Measurements from ENCODE around the gene WDR89.

The WDR89 gene

GRCh38 chr14:63641473-63642228, at the start of gene WDR89:
TSS of gene WDR89 (minus strand) at chr14:63641871. CDS start at chr14:63599942, 41,929 bp downstream.
- peak within 1 kb of the TSS; percentile 62 to 79 (median 68) for H3K4me3 ChIP-seq
- peak within 1 kb of the TSS; percentile 82 to 93 (median 88) for H3K9ac ChIP-seq
- peak within 1 kb of the TSS; percentile 75 to 92 (median 85) for H3K4me2 ChIP-seq
- peaks cover 14 to 33% (median 26%) of the 10 kb centered on the region in 10 experiments; a peak in 19 of 20 replicates for H3K4me1 ChIP-seq
- H3K36me3 ChIP-seq = peaks cover 0 to 37% (median 30%) of the 10 kb centered on the region in 11 experiments; a peak in 18 of 22 replicates
- TF ChIP-seq Cebpa-rat (IDR thresholded peaks at IDR 0.05) = no peak
- peak within 1 kb of the TSS; percentile 82 to 97 (median 90) for H3K27ac ChIP-seq
- no peaks in the 10 kb centered on the region; a peak in 2 of 22 replicates for H4K20me1 ChIP-seq
- peaks cover 6 to 18% (median 16%) of the 10 kb centered on the region in 11 experiments; a peak in 20 of 22 replicates for H3K9me3 ChIP-seq (replicated peaks in 1 of 11)
- no peaks in the 10 kb centered on the region for H3K27me3 ChIP-seq

GRCh38 chr14:63689132-63689531, 47.5 kb upstream of the WDR89 start:
- no peak overlapping the region for H3K27ac ChIP-seq
- no peaks in the 10 kb centered on the region for H3K27me3 ChIP-seq
- no peaks in the 10 kb centered on the region for H3K9me3 ChIP-seq (replicated peaks in 1 of 11)
- H3K4me3 ChIP-seq = no peak overlapping the region
- H3K4me2 ChIP-seq = no peak overlapping the region
- H3K36me3 ChIP-seq = peaks cover 11 to 56% (median 18%) of the 10 kb centered on the region in 11 experiments; a peak in 18 of 22 replicates
- no peaks in the 10 kb centered on the region for H4K20me1 ChIP-seq
- TF ChIP-seq Cebpa-rat (IDR thresholded peaks at IDR 0.05) = no peak
- peaks cover 0 to 4% (median 0%) of the 10 kb centered on the region in 10 experiments; a peak in 1 of 20 replicates for H3K4me1 ChIP-seq
- no peak overlapping the region for H3K9ac ChIP-seq

GRCh38 chr14:63686926-63687325, 45.3 kb upstream of the WDR89 start:
- Histone ChIP-seq H3K4me2 (no peak overlapping the region), H4K20me1 (no peaks in the 10 kb centered on the region), H3K9ac (no peak overlapping the region), H3K27me3 (no peaks in the 10 kb centered on the region), H3K4me3 (no peak overlapping the region), H3K27ac (no peak overlapping the region), H3K4me1 (no peaks in the 10 kb centered on the region), H3K36me3 (peaks cover 0 to 53% (median 8%) of the 10 kb centered on the region in 11 experiments; a peak in 11 of 22 replicates), H3K9me3 (replicated peaks in 1 of 11) (no peaks in the 10 kb centered on the region)
- TF ChIP-seq Cebpa-rat (IDR thresholded peaks at IDR 0.05) = no peak

- no peaks in the 10 kb centered on the region for H4K20me1 ChIP-seq
- H3K9me3 ChIP-seq (replicated peaks in 1 of 11) = no peaks in the 10 kb centered on the region
- H3K27ac ChIP-seq = no peak overlapping the region
- no peak overlapping the region for H3K4me2 ChIP-seq
- peaks cover 0 to 52% (median 8%) of the 10 kb centered on the region in 11 experiments; a peak in 12 of 22 replicates for H3K36me3 ChIP-seq
- no peaks in the 10 kb centered on the region for H3K27me3 ChIP-seq
- no peak overlapping the region for H3K4me3 ChIP-seq
- no peak overlapping the region for H3K9ac ChIP-seq
- no peaks in the 10 kb centered on the region for H3K4me1 ChIP-seq
- TF ChIP-seq Cebpa-rat (IDR thresholded peaks at IDR 0.05) = peak in 1 of 11 experiments; percentile 30; a peak in 1 of 22 replicates
Observed at GRCh38 chr14:63685401-63685800, 43.7 kb upstream of the WDR89 start.

GRCh38 chr14:63682727-63683593, 41.3 kb upstream of the WDR89 start:
- Histone ChIP-seq H3K9me3 (replicated peaks in 1 of 11) (no peaks in the 10 kb centered on the region), H3K27me3 (no peaks in the 10 kb centered on the region), H4K20me1 (no peaks in the 10 kb centered on the region), H3K4me1 (no peaks in the 10 kb centered on the region), H3K36me3 (peaks cover 2 to 50% (median 10%) of the 10 kb centered on the region in 11 experiments; a peak in 12 of 22 replicates), H3K4me3 (no peak overlapping the region), H3K4me2 (no peak overlapping the region), H3K27ac (no peak overlapping the region), H3K9ac (no peak overlapping the region)
- TF ChIP-seq Cebpa-rat (IDR thresholded peaks at IDR 0.05) = no peak

- H3K9me3 ChIP-seq (replicated peaks in 1 of 11) = no peaks in the 10 kb centered on the region
- no peak overlapping the region for H3K9ac ChIP-seq
- no peak overlapping the region for H3K4me2 ChIP-seq
- no peaks in the 10 kb centered on the region for H3K27me3 ChIP-seq
- no peak for TF ChIP-seq Cebpa-rat (IDR thresholded peaks at IDR 0.05)
- H4K20me1 ChIP-seq = no peaks in the 10 kb centered on the region
- peaks cover 0 to 56% (median 11%) of the 10 kb centered on the region in 11 experiments; a peak in 11 of 22 replicates for H3K36me3 ChIP-seq
- no peak overlapping the region for H3K27ac ChIP-seq
- no peaks in the 10 kb centered on the region for H3K4me1 ChIP-seq
- no peak overlapping the region for H3K4me3 ChIP-seq
Observed at GRCh38 chr14:63678536-63678935, 36.9 kb upstream of the WDR89 start.

GRCh38 chr14:63677891-63678379, 36.3 kb upstream of the WDR89 start:
- H3K4me1 ChIP-seq = peaks cover 0 to 3% (median under 1%) of the 10 kb centered on the region in 10 experiments; a peak in 9 of 20 replicates
- H3K36me3 ChIP-seq = peaks cover 0 to 51% (median 11%) of the 10 kb centered on the region in 11 experiments; a peak in 11 of 22 replicates
- no peak for TF ChIP-seq Cebpa-rat (IDR thresholded peaks at IDR 0.05)
- H3K9me3 ChIP-seq (replicated peaks in 1 of 11) = no peaks in the 10 kb centered on the region
- no peaks in the 10 kb centered on the region for H3K27me3 ChIP-seq
- no peak overlapping the region for H3K27ac ChIP-seq
- H4K20me1 ChIP-seq = no peaks in the 10 kb centered on the region
- H3K4me2 ChIP-seq = no peak overlapping the region
- no peak overlapping the region for H3K9ac ChIP-seq
- no peak overlapping the region for H3K4me3 ChIP-seq

GRCh38 chr14:63676615-63677014, 34.9 kb upstream of the WDR89 start:
- no peak for TF ChIP-seq Cebpa-rat (IDR thresholded peaks at IDR 0.05)
- Histone ChIP-seq H3K27me3 (no peaks in the 10 kb centered on the region), H3K9me3 (replicated peaks in 1 of 11) (no peaks in the 10 kb centered on the region), H3K9ac (no peak overlapping the region), H3K27ac (no peak overlapping the region), H3K36me3 (peaks cover 0 to 40% (median 11%) of the 10 kb centered on the region in 11 experiments; a peak in 11 of 22 replicates), H3K4me2 (no peak overlapping the region), H4K20me1 (no peaks in the 10 kb centered on the region), H3K4me1 (peaks cover 0 to 10% (median 4%) of the 10 kb centered on the region in 10 experiments; a peak in 9 of 20 replicates), H3K4me3 (no peak overlapping the region)

Measured in BLaER1 treated with 17β-estradiol and CSF1 and Interleukin-3, amounts not matched to agents 10 nM and 100 nM (cell line).